ENCODE data around the gene CTCFL. TPM values are rescaled to one million over a fixed set of nuclear protein-coding genes. Genes with fewer than 3 reads are reported as not detected.

The CTCFL gene
- total RNA-seq, 3 donors from 2014 or later (not counting 1 experiment from before 2014, with no cell fraction given) = not detected

DNA sequence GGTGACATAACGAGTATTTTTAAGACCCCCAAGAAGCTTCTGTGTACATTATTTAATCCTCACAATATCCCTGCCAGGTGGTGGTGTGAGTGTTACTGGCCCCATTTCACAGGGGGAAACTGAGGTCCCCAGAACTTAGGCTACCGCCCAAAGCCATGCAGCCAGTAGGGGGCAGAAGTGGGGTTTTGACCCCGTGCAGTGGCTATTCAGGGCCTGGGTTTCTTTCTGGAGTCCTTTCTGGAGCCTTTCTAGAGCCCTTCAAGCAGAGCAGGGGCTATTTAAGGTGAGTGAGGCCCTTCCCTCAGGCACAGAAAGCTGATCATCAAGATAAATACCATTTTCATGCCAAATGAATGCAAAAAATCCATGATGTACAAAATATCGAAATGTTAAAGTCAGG is 59.0 kb downstream of the CTCFL start:
- intact Hi-C loops (cut with micrococcal nuclease) = no loop called here
- H3K27ac ChIP-seq (ENCODE audit: low read length) = no peak overlapping the region
- TF ChIP-seq, protein P1, sequence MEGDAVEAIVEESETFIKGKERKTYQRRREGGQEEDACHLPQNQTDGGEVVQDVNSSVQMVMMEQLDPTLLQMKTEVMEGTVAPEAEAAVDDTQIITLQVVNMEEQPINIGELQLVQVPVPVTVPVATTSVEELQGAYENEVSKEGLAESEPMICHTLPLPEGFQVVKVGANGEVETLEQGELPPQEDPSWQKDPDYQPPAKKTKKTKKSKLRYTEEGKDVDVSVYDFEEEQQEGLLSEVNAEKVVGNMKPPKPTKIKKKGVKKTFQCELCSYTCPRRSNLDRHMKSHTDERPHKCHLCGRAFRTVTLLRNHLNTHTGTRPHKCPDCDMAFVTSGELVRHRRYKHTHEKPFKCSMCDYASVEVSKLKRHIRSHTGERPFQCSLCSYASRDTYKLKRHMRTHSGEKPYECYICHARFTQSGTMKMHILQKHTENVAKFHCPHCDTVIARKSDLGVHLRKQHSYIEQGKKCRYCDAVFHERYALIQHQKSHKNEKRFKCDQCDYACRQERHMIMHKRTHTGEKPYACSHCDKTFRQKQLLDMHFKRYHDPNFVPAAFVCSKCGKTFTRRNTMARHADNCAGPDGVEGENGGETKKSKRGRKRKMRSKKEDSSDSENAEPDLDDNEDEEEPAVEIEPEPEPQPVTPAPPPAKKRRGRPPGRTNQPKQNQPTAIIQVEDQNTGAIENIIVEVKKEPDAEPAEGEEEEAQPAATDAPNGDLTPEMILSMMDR (IDR thresholded peaks at IDR 0.05) = no peak
- H3K9me3 ChIP-seq (ENCODE audit: control insufficient read depth, insufficient read depth, low read length) = no peaks in the 10 kb centered on the region
- Mint-ChIP-seq H3K4me3 (no peak overlapping the region), H3K36me3 (no peaks in the 10 kb centered on the region), H3K27ac (no peak overlapping the region), H3K4me1 (peaks cover 6 to 12% of the 10 kb centered on the region in 2 donors), H3K9me3 (no peaks in the 10 kb centered on the region), H3K27me3 (ENCODE audit: low read depth in 2 of 2) (peaks cover 0 to 3% of the 10 kb centered on the region in 2 donors)
- no peaks in the 10 kb centered on the region for H3K36me3 ChIP-seq (ENCODE audit: control insufficient read depth, insufficient read depth, low read length)
- DNase-seq = no peak
- 88% methylated on average over 4 of the region's 4 CpGs for WGBS (ENCODE audit: insufficient coverage)
- H3K27me3 ChIP-seq (ENCODE audit: control insufficient read depth, insufficient read depth, low read length) = no peaks in the 10 kb centered on the region
- H3K4me3 ChIP-seq (ENCODE audit: low read length) = no peak overlapping the region
- H3K4me1 ChIP-seq (ENCODE audit: control insufficient read depth, insufficient read depth, low read length) = peaks cover 15% of the 10 kb centered on the region
- ATAC-seq = no peak

DNA sequence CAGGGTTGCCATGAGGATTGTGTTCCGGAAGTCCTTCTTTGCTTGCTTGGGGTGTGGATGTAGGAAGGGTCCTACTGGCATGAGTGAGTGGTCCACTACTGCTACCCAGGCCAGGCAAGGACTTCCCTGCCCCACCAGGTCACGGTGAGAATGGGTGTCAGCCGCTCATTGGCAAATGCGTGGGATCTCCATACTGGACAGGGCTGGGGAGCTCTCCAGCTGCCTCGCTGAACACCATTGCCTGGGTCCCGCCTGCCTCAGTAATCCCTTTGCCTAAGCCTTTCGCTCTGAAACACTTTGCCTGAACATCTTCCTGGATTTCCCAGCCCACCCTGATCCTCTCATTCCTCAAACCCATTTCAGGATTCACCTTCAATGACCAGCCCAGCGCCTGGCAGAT is 59.5 kb downstream of the CTCFL start:
- Mint-ChIP-seq H3K4me1 (peaks cover 6 to 7% of the 10 kb centered on the region in 2 donors), H3K27me3 (ENCODE audit: low read depth in 2 of 2) (peaks cover 0 to 3% of the 10 kb centered on the region in 2 donors), H3K4me3 (no peak overlapping the region), H3K36me3 (no peaks in the 10 kb centered on the region), H3K27ac (no peak overlapping the region), H3K9me3 (no peaks in the 10 kb centered on the region)
- Histone ChIP-seq H3K4me3 (ENCODE audit: low read length) (no peak overlapping the region), H3K27ac (ENCODE audit: low read length) (no peak overlapping the region), H3K9me3 (ENCODE audit: control insufficient read depth, insufficient read depth, low read length) (no peaks in the 10 kb centered on the region), H3K36me3 (ENCODE audit: control insufficient read depth, insufficient read depth, low read length) (no peaks in the 10 kb centered on the region), H3K27me3 (ENCODE audit: control insufficient read depth, insufficient read depth, low read length) (no peaks in the 10 kb centered on the region), H3K4me1 (ENCODE audit: control insufficient read depth, insufficient read depth, low read length) (peaks cover 11% of the 10 kb centered on the region)
- ATAC-seq (no peak), DNase-seq (no peak)
- TF ChIP-seq, protein P1 (IDR thresholded peaks at IDR 0.05) = no peak
- intact Hi-C loops (cut with micrococcal nuclease) = no loop called here
- 93% methylated on average over 8 of the region's 8 CpGs for WGBS (ENCODE audit: insufficient coverage)

DNA sequence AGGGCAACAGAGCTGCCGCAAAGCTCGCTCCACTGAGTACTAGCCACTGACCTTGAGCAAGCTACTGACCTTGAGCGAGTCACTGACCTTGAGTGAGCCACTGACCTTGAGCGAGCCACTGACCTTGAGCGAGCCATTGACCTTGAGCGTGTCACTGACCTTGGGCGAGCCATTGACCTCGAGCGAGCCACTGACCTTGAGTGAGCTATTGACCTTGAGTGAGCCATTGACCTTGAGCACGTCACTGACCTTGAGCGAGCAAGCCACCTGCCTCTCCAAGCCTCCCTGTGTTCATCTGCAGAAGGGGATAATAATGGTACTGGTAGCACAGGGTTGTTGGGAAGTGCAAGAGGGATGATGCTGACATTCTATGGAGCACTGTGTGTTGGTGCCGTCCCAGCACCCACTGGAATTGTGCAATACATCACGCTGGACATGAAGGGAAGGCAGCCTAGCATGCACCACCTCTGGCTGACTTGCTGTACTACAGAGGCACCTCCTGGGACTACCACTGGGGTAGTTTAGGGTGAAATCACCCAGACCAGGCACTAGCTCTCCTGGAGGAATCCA is 60.2 kb downstream of the CTCFL start:
- Histone ChIP-seq H3K4me1 (ENCODE audit: control insufficient read depth, insufficient read depth, low read length) (peaks cover 4% of the 10 kb centered on the region), H3K27ac (ENCODE audit: low read length) (no peak overlapping the region), H3K27me3 (ENCODE audit: control insufficient read depth, insufficient read depth, low read length) (no peaks in the 10 kb centered on the region), H3K4me3 (ENCODE audit: low read length) (no peak overlapping the region), H3K36me3 (ENCODE audit: control insufficient read depth, insufficient read depth, low read length) (no peaks in the 10 kb centered on the region), H3K9me3 (ENCODE audit: control insufficient read depth, insufficient read depth, low read length) (no peaks in the 10 kb centered on the region)
- peaks cover 0 to 3% of the 10 kb centered on the region in 2 donors for H3K27me3 Mint-ChIP-seq (ENCODE audit: low read depth in 2 of 2)
- 82% methylated on average over 13 of the region's 13 CpGs for WGBS (ENCODE audit: insufficient coverage)
- H3K4me1 Mint-ChIP-seq = no peaks in the 10 kb centered on the region
- H3K4me3 Mint-ChIP-seq = no peak overlapping the region
- TF ChIP-seq, protein P1 (IDR thresholded peaks at IDR 0.05) = no peak
- intact Hi-C loops (cut with micrococcal nuclease) = no loop called here
- no peaks in the 10 kb centered on the region for H3K9me3 Mint-ChIP-seq
- H3K27ac Mint-ChIP-seq = no peak overlapping the region
- DNase-seq (no peak), ATAC-seq (peak in 2 of 3 donors; percentile 49 to 64)
- no peaks in the 10 kb centered on the region for H3K36me3 Mint-ChIP-seq

DNA sequence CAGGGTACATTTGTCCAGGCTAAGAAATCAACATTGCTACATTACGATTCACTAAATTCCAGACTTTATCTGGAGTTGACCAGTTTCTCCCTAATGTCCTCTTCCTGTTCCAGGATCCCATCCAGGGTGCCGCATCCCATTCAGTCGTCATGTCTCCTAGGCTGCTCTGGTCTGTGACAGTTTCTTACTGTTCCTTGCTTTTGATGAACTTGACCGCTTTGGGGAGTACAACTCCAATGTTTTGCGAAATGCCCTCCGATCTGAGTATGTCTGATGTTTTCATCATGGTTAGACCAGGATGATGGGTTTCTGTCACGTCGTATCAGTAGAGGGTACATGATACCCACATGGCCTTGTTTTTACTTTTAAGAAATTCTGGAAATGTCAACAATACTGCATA is 62.2 kb downstream of the CTCFL start:
- Histone ChIP-seq H3K27ac (ENCODE audit: low read length) (no peak overlapping the region), H3K36me3 (ENCODE audit: control insufficient read depth, insufficient read depth, low read length) (no peaks in the 10 kb centered on the region), H3K4me1 (ENCODE audit: control insufficient read depth, insufficient read depth, low read length) (no peaks in the 10 kb centered on the region), H3K27me3 (ENCODE audit: control insufficient read depth, insufficient read depth, low read length) (no peaks in the 10 kb centered on the region), H3K4me3 (ENCODE audit: low read length) (no peak overlapping the region), H3K9me3 (ENCODE audit: control insufficient read depth, insufficient read depth, low read length) (peaks cover 3% of the 10 kb centered on the region)
- no peak for DNase-seq
- H3K4me3 Mint-ChIP-seq = no peak overlapping the region
- TF ChIP-seq, protein P1 (IDR thresholded peaks at IDR 0.05) = no peak
- no peaks in the 10 kb centered on the region for H3K4me1 Mint-ChIP-seq
- no peak for ATAC-seq
- 95% methylated on average over 8 of the region's 8 CpGs for WGBS (ENCODE audit: insufficient coverage)
- intact Hi-C loops (cut with micrococcal nuclease) = no loop called here
- no peaks in the 10 kb centered on the region for H3K36me3 Mint-ChIP-seq
- H3K9me3 Mint-ChIP-seq = no peaks in the 10 kb centered on the region
- no peaks in the 10 kb centered on the region for H3K27me3 Mint-ChIP-seq (ENCODE audit: low read depth in 2 of 2)
- no peak overlapping the region for H3K27ac Mint-ChIP-seq

Data from natural killer cell (primary cell).